Neural cell (in vitro differentiated cells): ENCODE data around the gene RECQL. TPM values are rescaled to one million over a fixed set of nuclear protein-coding genes. Genes with fewer than 3 reads are reported as not detected.

Experiments
- H2AFZ ChIP-seq: fragments of 200-600, 300-800 bp; sonication (generic), shearing (Covaris generic); 2 replicates; pipeline ENCODE4 v1.6.0; 2014; ENCODE audit warnings: low read depth, mild to moderate bottlenecking, antibody characterized with exemption, low read length, moderate library complexity
- H3F3A ChIP-seq: fragments of 200-600 bp; shearing (Covaris generic); 2 replicates; pipeline ENCODE4 v1.6.1; 2016; ENCODE audit warnings: mild to moderate bottlenecking, moderate library complexity, mixed read lengths, antibody characterized with exemption, low read length; ENCODE audit not compliant: insufficient read depth, poor library complexity, severe bottlenecking
- H3K27ac ChIP-seq: fragments of 200-600, 300-800 bp; sonication (generic), shearing (Covaris generic); 2 replicates; pipeline ENCODE4 v1.5.1; 2014; ENCODE audit warnings: mild to moderate bottlenecking, low read length, moderate library complexity
- H3K27me3 ChIP-seq: fragments of 300-800, 200-600 bp; sonication (generic), shearing (Covaris generic); 2 replicates; pipeline ENCODE4 v1.6.0; 2014; ENCODE audit warnings: mild to moderate bottlenecking, low read depth, low read length, moderate library complexity; ENCODE audit not compliant: insufficient read depth
- H3K36me3 ChIP-seq: fragments of 300-800, 200-600 bp; sonication (generic), shearing (Covaris generic); 2 replicates; pipeline ENCODE4 v1.5.1; 2014; ENCODE audit warnings: mild to moderate bottlenecking, antibody characterized with exemption, low read length, moderate library complexity; ENCODE audit not compliant: insufficient read depth
- H3K4me2 ChIP-seq: fragments of 300-800, 200-600 bp; sonication (generic), shearing (Covaris generic); 2 replicates; pipeline ENCODE4 v1.6.0; 2014; ENCODE audit warnings: mild to moderate bottlenecking, low read length
- H3K4me3 ChIP-seq: fragments of 300-800, 200-600 bp; sonication (generic), shearing (Covaris generic); 2 replicates; pipeline ENCODE4 v1.5.1; 2014; ENCODE audit warnings: mild to moderate bottlenecking, low read length, moderate library complexity
- H3K79me2 ChIP-seq: fragments of 200-600 bp; shearing (Covaris generic); replicated peaks from 2 replicates; pipeline ENCODE4 v1.6.0; 2014; ENCODE audit warnings: mild to moderate bottlenecking, low read length, moderate library complexity; ENCODE audit not compliant: insufficient read depth
- H3K9ac ChIP-seq: fragments of 300-800, 200-600 bp; sonication (generic), shearing (Covaris generic); 2 replicates; pipeline ENCODE4 v1.6.1; 2016; ENCODE audit warnings: mild to moderate bottlenecking, low read length, mixed read lengths
- H3K9me2 ChIP-seq: fragments of 200-600 bp; shearing (Covaris generic); 2 replicates; pipeline ENCODE4 v1.6.1; 2016; ENCODE audit warnings: mild to moderate bottlenecking, low read length, mixed read lengths; ENCODE audit not compliant: insufficient read depth
- H3K9me3 ChIP-seq: fragments of 200-600, 300-800 bp; sonication (generic), shearing (Covaris generic); 2 replicates; pipeline ENCODE4 v1.6.1; 2016; ENCODE audit warnings: mild to moderate bottlenecking, mixed run types, low read length, moderate library complexity, mixed read lengths
- H4K20me1 ChIP-seq: fragments of 200-600 bp; shearing (Covaris generic); 2 replicates; pipeline ENCODE4 v1.6.1; 2016; ENCODE audit warnings: mild to moderate bottlenecking, mixed run types; ENCODE audit not compliant: insufficient read depth
- CTCF ChIP-seq: fragments of 450-650 bp; IDR thresholded peaks from 2 replicates; pipeline ENCODE4 v1.5.1; 2014; ENCODE audit warnings: antibody characterized with exemption, mild to moderate bottlenecking, moderate library complexity; ENCODE audit not compliant: poor library complexity, severe bottlenecking
- EP300 ChIP-seq: fragments of 450-650 bp; conservative IDR thresholded peaks from 2 replicates; pipeline ENCODE4 v1.6.1; 2014; ENCODE audit warnings: antibody characterized with exemption, mild to moderate bottlenecking, moderate library complexity; ENCODE audit not compliant: poor library complexity, severe bottlenecking
- EZH2 ChIP-seq: fragments of 200-600, 300-800 bp; shearing (Covaris generic), sonication (generic); IDR thresholded peaks from 2 replicates; pipeline ENCODE4 v1.6.1; 2014; ENCODE audit warnings: antibody characterized with exemption, low read length, borderline replicate concordance, mild to moderate bottlenecking; ENCODE audit not compliant: insufficient read depth, poor library complexity, severe bottlenecking
- MXI1 ChIP-seq: fragments of 450-650 bp; conservative IDR thresholded peaks from 2 replicates; pipeline ENCODE4 v1.6.1; 2014; ENCODE audit warnings: antibody characterized with exemption, mild to moderate bottlenecking; ENCODE audit not compliant: poor library complexity, severe bottlenecking
- POLR2AphosphoS5 ChIP-seq: IDR thresholded peaks from 2 replicates; pipeline ENCODE4 v1.6.1; 2012
- RAD21 ChIP-seq: fragments of 450-650 bp; conservative IDR thresholded peaks from 2 replicates; pipeline ENCODE4 v1.6.1; 2014; ENCODE audit warnings: antibody characterized with exemption, mild to moderate bottlenecking, moderate library complexity
- REST ChIP-seq: IDR thresholded peaks from 2 replicates; pipeline ENCODE4 v1.6.1; 2012; ENCODE audit warnings: borderline replicate concordance
- SMC3 ChIP-seq: fragments of 450-650 bp; conservative IDR thresholded peaks from 2 replicates; pipeline ENCODE4 v1.6.1; 2014; ENCODE audit warnings: antibody characterized with exemption, mild to moderate bottlenecking, moderate library complexity; ENCODE audit not compliant: poor library complexity
- TAF1 ChIP-seq: IDR thresholded peaks from 2 replicates; pipeline ENCODE4 v1.6.1; 2012; ENCODE audit warnings: low read depth
- polyA plus RNA-seq: library from polyadenylated mRNA; depleted of rRNA; stranded (reverse); fragments of >200 nt; gene quantifications from 2 replicates; pipeline ENCODE4 v1.2.3, GENCODE V29; 2014

The RECQL gene
- polyA plus RNA-seq, 1 donor from 2014 or later: 29.2 TPM

GRCh38 chr12:21433525-21433924 is 67.9 kb downstream of the RECQL start:
- H4K20me1 ChIP-seq: no peaks in the 10 kb centered on the region

GRCh38 chr12:21429994-21430393 is 71.4 kb downstream of the RECQL start:
- Histone ChIP-seq H3K9me2 (no peaks in the 10 kb centered on the region), H3K27me3 (no peaks in the 10 kb centered on the region), H2AFZ (no peak overlapping the region), H4K20me1 (no peaks in the 10 kb centered on the region), H3K4me3 (no peak overlapping the region), H3F3A (no peaks in the 10 kb centered on the region), H3K9me3 (no peaks in the 10 kb centered on the region), H3K27ac (no peak overlapping the region), H3K9ac (no peak overlapping the region), H3K36me3 (no peaks in the 10 kb centered on the region), H3K79me2 (no peaks in the 10 kb centered on the region), H3K4me2 (no peak overlapping the region)
- TF ChIP-seq CTCF (no peak), EP300 (no peak), TAF1 (no peak), MXI1 (no peak), SMC3 (no peak), POLR2AphosphoS5 (no peak), REST (no peak), RAD21 (no peak)

More at GRCh38 chr12:21433525-21433924, 67.9 kb downstream of the RECQL start:
- Histone ChIP-seq H3K9ac (no peak overlapping the region), H3F3A (no peaks in the 10 kb centered on the region), H3K4me2 (no peak overlapping the region), H3K4me3 (no peak overlapping the region), H3K79me2 (no peaks in the 10 kb centered on the region), H3K27me3 (no peaks in the 10 kb centered on the region), H3K36me3 (no peaks in the 10 kb centered on the region), H3K9me2 (no peaks in the 10 kb centered on the region), H3K27ac (no peak overlapping the region), H2AFZ (no peak overlapping the region), H3K9me3 (no peaks in the 10 kb centered on the region)
- TF ChIP-seq EP300 (no peak), EZH2 (no peak), REST (no peak), SMC3 (no peak), MXI1 (no peak), CTCF (no peak)
